Astrocyte (in vitro differentiated cells and primary cell): ENCODE results near the gene KIF19.

Experiments
- CTCF ChIP-seq: IDR thresholded peaks from 2 replicates; pipeline ENCODE4 v1.5.1; 2011; ENCODE audit warnings: low read depth, mild to moderate bottlenecking, inconsistent platforms, low read length, moderate library complexity; ENCODE audit not compliant: insufficient read depth
- EZH2 ChIP-seq: IDR thresholded peaks from 2 replicates; pipeline ENCODE4 v1.6.1; 2012; ENCODE audit warnings: mild to moderate bottlenecking, low read length, inconsistent platforms; ENCODE audit not compliant: insufficient read depth

DNA sequence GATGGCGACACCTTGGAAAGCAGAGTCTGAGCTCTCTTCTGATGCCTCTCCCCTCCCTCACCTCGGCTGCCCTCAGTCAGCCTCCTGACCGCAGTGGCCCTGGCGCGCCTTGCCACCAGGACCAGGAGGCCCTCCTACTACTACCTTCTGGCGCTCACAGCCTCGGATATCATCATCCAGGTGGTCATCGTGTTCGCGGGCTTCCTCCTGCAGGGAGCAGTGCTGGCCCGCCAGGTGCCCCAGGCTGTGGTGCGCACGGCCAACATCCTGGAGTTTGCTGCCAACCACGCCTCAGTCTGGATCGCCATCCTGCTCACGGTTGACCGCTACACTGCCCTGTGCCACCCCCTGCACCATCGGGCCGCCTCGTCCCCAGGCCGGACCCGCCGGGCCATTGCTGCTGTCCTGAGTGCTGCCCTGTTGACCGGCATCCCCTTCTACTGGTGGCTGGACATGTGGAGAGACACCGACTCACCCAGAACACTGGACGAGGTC, 45.7 kb downstream of the KIF19 start:
- TF ChIP-seq CTCF (no peak), EZH2 (no peak)
